Gastrocnemius medialis (tissue), 4 donors: ENCODE results near the gene NUBP1. TPM values are rescaled to one million over a fixed set of nuclear protein-coding genes. Genes with fewer than 3 reads are reported as not detected.

Experiments
- ATAC-seq, 2 donors: fragments of 150-250 bp; one replicate each; pipeline ENCODE4 v1.9.1; 2016
- DNase-seq, 2 donors: peaks; one replicate each; pipeline ENCODE4 v3.0.0-alpha.2; 2019
- H3K27ac ChIP-seq, 4 donors: fragments of 200-600 bp; sonication (generic); 1 replicate in 1 of 4; 2 replicates in 3 of 4; pipeline ENCODE4 v1.5.1; 2016 to 2018; ENCODE audit warnings: mild to moderate bottlenecking in 2 of 4, moderate library complexity in 1 of 4
- H3K27me3 ChIP-seq, 3 donors: fragments of 200-600 bp; sonication (generic) in 2 of 3; 1 replicate in 1 of 3; 2 replicates in 2 of 3; pipeline versions ENCODE4 v1.5.1 to v1.6.0; 2016 to 2019; ENCODE audit warnings: mild to moderate bottlenecking in 1 of 3, moderate library complexity in 1 of 3
- H3K36me3 ChIP-seq, 2 donors: fragments of 200-600 bp; sonication (generic) in 1 of 2; one replicate each; pipeline ENCODE4 v1.5.1; 2017 to 2018
- H3K4me1 ChIP-seq, 2 donors: fragments of 200-600 bp; sonication (generic) in 1 of 2; one replicate each; pipeline ENCODE4 v1.5.1; 2016 to 2017; ENCODE audit warnings: mild to moderate bottlenecking in 2 of 2
- H3K4me3 ChIP-seq, 4 donors: fragments of 200-600 bp; sonication (generic) in 3 of 4; 1 replicate in 1 of 4; 2 replicates in 3 of 4; pipeline ENCODE4 v1.5.1; 2016 to 2019; ENCODE audit warnings: mild to moderate bottlenecking in 2 of 4
- H3K9me3 ChIP-seq, 3 donors: fragments of 200-600 bp; sonication (generic) in 2 of 3; 1 replicate in 1 of 3; 2 replicates in 2 of 3; pipeline ENCODE4 v1.5.1; 2016 to 2019
- CTCF ChIP-seq, 5 experiments: fragments of 450-650 bp in 3 of 5; fragments of 200-600 bp in 2 of 5; sonication (generic) in 2 of 5; IDR thresholded peaks in 4 of 5; conservative IDR thresholded peaks in 1 of 5; 1 replicate in 4 of 5; 2 replicates in 1 of 5; pipeline ENCODE4 v1.5.1; 2016 to 2019; ENCODE audit warnings: antibody characterized with exemption in 5 of 5, mild to moderate bottlenecking in 3 of 5, moderate library complexity in 3 of 5
- POLR2A ChIP-seq, 2 donors: fragments of 450-650 bp; IDR thresholded peaks; one replicate each; pipeline ENCODE4 v1.6.1; 2017; ENCODE audit warnings: antibody characterized with exemption in 2 of 2, mild to moderate bottlenecking in 2 of 2, moderate library complexity in 2 of 2
- in situ Hi-C, 4 donors: fragments of 200-750 bp; cut with MboI; loops; one replicate each; pipeline versions ENCODE4 v1.15.0 to v1.8.0; 2017; ENCODE audit warnings: low sequenced_read_pairs in 4 of 4
- intact Hi-C: fragments of 100-400 bp; cut with DNase I; formaldehyde crosslinking; loops from one replicate; pipeline ENCODE4 v1.15.1; 2023; ENCODE audit warnings: low total_unique reads
- total RNA-seq, 4 donors: library from RNA; depleted of rRNA; stranded (reverse); fragments of >200 nt; gene quantifications; one replicate each; pipeline versions ENCODE4 v1.1.0 to v1.2.3, GENCODE V29; 2016

NUBP1 gene
- total RNA-seq, result 10 to 100 TPM; 19.2 to 38.5 (median 26.9) TPM

GRCh38 chr16:10743610-10744369 lies at the start of gene NUBP1:
Gene NUBP1, plus strand, starts transcription at chr16:10743842. Its CDS starts 22 bp downstream, at chr16:10743864.
- Histone ChIP-seq H3K27me3 (no peaks in the 10 kb centered on the region), H3K36me3 (peaks cover 0 to 23% of the 10 kb centered on the region in 2 donors), H3K9me3 (no peaks in the 10 kb centered on the region), H3K4me1 (peaks cover 23 to 26% of the 10 kb centered on the region in 2 donors), H3K4me3 (peak within 1 kb of the TSS; percentile 64 to 76 (median 71)), H3K27ac (peak within 1 kb of the TSS; percentile 94 to 98 (median 96))
- TF ChIP-seq POLR2A (IDR thresholded peaks at IDR 0.05), result peak; percentile 76 to 90
- TF ChIP-seq CTCF (IDR thresholded peaks at IDR 0.05 in 4 of 5, conservative IDR thresholded peaks at IDR 0.05 in 1 of 5), result no peak
- ATAC-seq (peak; percentile 96 to 97), DNase-seq (peak; percentile 98 to 100)
- intact Hi-C loops (loop anchor here (2.0 to 10.0 kb wide), 4 partner anchors 84 to 1649 kb away; partner anchors contain the start of genes HAPSTR1 and SOCS1), in situ Hi-C loops (loop anchor here (5.0 to 10.0 kb wide), 2 partner anchors 171 to 179 kb away; no protein-coding TSS in a partner anchor)

DNA sequence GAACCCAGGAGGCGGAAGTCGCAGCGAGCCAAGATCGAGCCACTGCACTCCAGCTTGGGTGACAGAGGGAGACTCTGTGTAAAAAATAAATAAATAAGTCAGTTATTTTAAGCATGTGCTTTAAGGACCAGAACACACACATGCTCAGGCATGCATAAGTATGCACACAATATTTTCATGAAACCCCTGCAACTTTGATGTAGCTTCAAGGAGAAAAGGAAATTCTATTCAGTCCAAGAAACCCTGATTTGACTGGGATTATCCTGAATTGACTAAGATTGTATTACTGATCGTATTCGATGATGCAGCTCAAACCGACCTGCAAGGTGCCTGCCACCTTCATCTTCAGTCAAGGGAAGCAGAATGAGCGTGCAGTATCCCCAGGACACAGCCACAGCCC lies 49.8 kb upstream of the NUBP1 start:
- ATAC-seq (no peak), DNase-seq (no peak)
- no peak overlapping the region for H3K27ac ChIP-seq
- H3K9me3 ChIP-seq, result no peaks in the 10 kb centered on the region
- in situ Hi-C loops, result no loop called here
- intact Hi-C loops, result no loop called here
- no peaks in the 10 kb centered on the region for H3K4me1 ChIP-seq
- no peak for TF ChIP-seq CTCF (IDR thresholded peaks at IDR 0.05 in 4 of 5, conservative IDR thresholded peaks at IDR 0.05 in 1 of 5)
- no peak overlapping the region for H3K4me3 ChIP-seq
- no peaks in the 10 kb centered on the region for H3K36me3 ChIP-seq
- no peaks in the 10 kb centered on the region for H3K27me3 ChIP-seq

- ATAC-seq, result no peak
- in situ Hi-C loops (no loop called here), intact Hi-C loops (no loop called here)
- H3K9me3 ChIP-seq, result no peaks in the 10 kb centered on the region
- H3K4me3 ChIP-seq, result no peak overlapping the region
- no peak for DNase-seq
- H3K4me1 ChIP-seq, result no peaks in the 10 kb centered on the region
- no peaks in the 10 kb centered on the region for H3K27me3 ChIP-seq
- no peaks in the 10 kb centered on the region for H3K36me3 ChIP-seq
- TF ChIP-seq CTCF (IDR thresholded peaks at IDR 0.05 in 4 of 5, conservative IDR thresholded peaks at IDR 0.05 in 1 of 5), result no peak
- TF ChIP-seq POLR2A (IDR thresholded peaks at IDR 0.05), result no peak
- no peak overlapping the region for H3K27ac ChIP-seq
Measured at GRCh38 chr16:10694306-10694705, 49.3 kb upstream of the NUBP1 start.

DNA sequence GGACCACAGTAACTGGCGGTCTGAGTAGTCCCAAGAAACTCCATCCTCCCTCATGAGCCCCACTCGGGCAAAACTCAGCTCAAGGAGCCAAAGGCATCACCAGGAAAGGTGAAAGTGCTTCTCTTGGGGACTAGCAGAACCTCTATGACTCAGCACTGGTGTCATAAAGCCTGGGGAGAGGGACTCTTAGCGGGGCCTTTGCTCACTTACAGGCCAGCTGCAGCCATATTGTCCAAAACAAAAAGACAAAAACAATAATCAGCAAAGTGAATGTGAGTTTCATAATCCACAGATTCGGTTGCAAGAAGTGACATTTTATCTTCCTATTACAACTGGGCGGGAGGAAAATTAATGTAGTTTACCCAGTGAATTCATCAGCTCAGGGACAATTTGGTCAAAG lies 48.8 kb upstream of the NUBP1 start, which contains the start of gene TEKT5:
Gene TEKT5 (minus strand): TSS at position 101 of the 400 bp plus-strand sequence. CDS start 57 bp downstream, at position 44.
- ATAC-seq, result no peak
- Histone ChIP-seq H3K27ac (no peak within 1 kb of the TSS), H3K27me3 (no peaks in the 10 kb centered on the region), H3K4me1 (no peaks in the 10 kb centered on the region), H3K36me3 (no peaks in the 10 kb centered on the region), H3K9me3 (no peaks in the 10 kb centered on the region), H3K4me3 (no peak within 1 kb of the TSS)
- TF ChIP-seq CTCF (IDR thresholded peaks at IDR 0.05 in 4 of 5, conservative IDR thresholded peaks at IDR 0.05 in 1 of 5) (no peak), POLR2A (IDR thresholded peaks at IDR 0.05) (no peak)
- in situ Hi-C loops (no loop called here), intact Hi-C loops (no loop called here)
- DNase-seq, result no peak
